GM19351 (cell line): ENCODE data around the gene PLOD1.
A peak's percentile ranks its signal among the peaks of the same experiment; 100 is the strongest.
"Not testable (repeated sequence)": the region's sequence is repeated elsewhere in the genome, so short reads cannot be mapped to it uniquely, and the experiment has no call there.

Source experiments
- ATAC-seq: cut with Tn5 transposase; IDR thresholded peaks from one replicate; pipeline ENCODE4 v1.9.1; 2021; ENCODE audit warnings: mild to moderate bottlenecking, moderate library complexity; ENCODE audit not compliant: unreplicated experiment

The PLOD1 gene

GRCh38 chr1:11934302-11935056 is at the start of gene PLOD1:
TSS of gene PLOD1 (plus strand) at chr1:11934717. CDS start at chr1:11934780, 63 bp downstream.
- peak; percentile 83 for ATAC-seq

GRCh38 chr1:11885916-11886315 is 48.6 kb upstream of the PLOD1 start:
- no peak for ATAC-seq

- no peak for ATAC-seq
Observed at GRCh38 chr1:11886986-11887665, 47.4 kb upstream of the PLOD1 start.

GRCh38 chr1:11887666-11888007 is 46.9 kb upstream of the PLOD1 start:
- no peak for ATAC-seq

- ATAC-seq = no peak
Observed at GRCh38 chr1:11888206-11888876, 46.2 kb upstream of the PLOD1 start.

GRCh38 chr1:11888877-11889208 is 45.7 kb upstream of the PLOD1 start:
- ATAC-seq = no peak

GRCh38 chr1:11891433-11892186 is 42.9 kb upstream of the PLOD1 start:
- no peak for ATAC-seq

- no peak for ATAC-seq
Observed at GRCh38 chr1:11893907-11894251, 40.6 kb upstream of the PLOD1 start.

- ATAC-seq = not testable (repeated sequence)
Observed at GRCh38 chr1:11894501-11894900, 40.0 kb upstream of the PLOD1 start.

- no peak for ATAC-seq
Observed at GRCh38 chr1:11898086-11898785, 36.3 kb upstream of the PLOD1 start.

GRCh38 chr1:11898831-11899467 is 35.6 kb upstream of the PLOD1 start:
- no peak for ATAC-seq

GRCh38 chr1:11901446-11901845 is 33.1 kb upstream of the PLOD1 start:
- not testable (repeated sequence) for ATAC-seq

- no peak for ATAC-seq
Observed at GRCh38 chr1:11903210-11903609, 31.3 kb upstream of the PLOD1 start.

- ATAC-seq = not testable (repeated sequence)
Observed at GRCh38 chr1:11904156-11904555, 30.4 kb upstream of the PLOD1 start.

- ATAC-seq = no peak
Observed at GRCh38 chr1:11904978-11905377, 29.5 kb upstream of the PLOD1 start.

- no peak for ATAC-seq
Observed at GRCh38 chr1:11906870-11907269, 27.6 kb upstream of the PLOD1 start.

- peak; percentile 53 for ATAC-seq
Observed at GRCh38 chr1:11907275-11908094, 27.0 kb upstream of the PLOD1 start.

- ATAC-seq = peak; percentile 48
Observed at GRCh38 chr1:11908095-11908675, 26.3 kb upstream of the PLOD1 start.

- ATAC-seq = not testable (repeated sequence)
Observed at GRCh38 chr1:11910914-11911228, 23.6 kb upstream of the PLOD1 start.
